ENCODE data around the gene CAMK2B. TPM values are rescaled to one million over a fixed set of nuclear protein-coding genes. Genes with fewer than 3 reads are reported as not detected.

CAMK2B gene
- polyA plus RNA-seq, 1 donor (not counting 4 experiments of a cell fraction or from before 2014, with no cell fraction given): 0.25 TPM

DNA sequence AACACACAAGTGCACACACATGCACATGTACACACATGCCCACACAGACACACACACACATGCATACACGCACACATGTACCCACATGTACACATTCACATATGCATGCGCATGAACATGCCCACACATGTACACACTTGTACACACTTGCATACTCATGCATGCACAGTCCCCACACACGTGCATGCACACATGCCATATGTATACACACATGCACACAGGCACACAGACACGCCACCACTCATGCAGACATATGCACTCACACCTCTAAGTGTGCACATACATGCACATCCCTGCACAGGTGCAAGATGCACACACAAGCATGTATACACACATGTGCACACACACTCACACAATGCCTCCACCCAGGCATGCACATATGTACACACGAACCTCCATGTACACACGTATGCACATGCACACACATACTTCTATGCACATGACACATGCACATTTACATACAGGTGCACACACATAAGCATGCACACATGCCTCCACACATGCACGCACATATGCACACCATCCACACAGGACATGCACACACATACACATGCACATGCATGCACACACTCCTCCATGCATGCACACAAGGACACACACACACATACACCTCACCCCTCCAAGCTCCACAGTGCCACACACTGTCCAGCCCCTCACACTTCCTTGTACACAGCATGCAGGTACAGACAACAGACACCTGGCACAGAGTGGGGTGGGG, 78.8 kb downstream of the CAMK2B start:
- Histone ChIP-seq H4K20me1 (ENCODE audit: control insufficient read depth, extremely low read depth, insufficient read depth, low read length) (no peaks in the 10 kb centered on the region), H3K9me1 (ENCODE audit: control insufficient read depth, extremely low read depth, insufficient read depth, low read length) (peaks cover 2% of the 10 kb centered on the region), H3K9ac (ENCODE audit: control insufficient read depth, extremely low read depth, insufficient read depth, low read length) (no peak overlapping the region), H3K9me3 (ENCODE audit: control insufficient read depth, low read depth, low read length) (no peaks in the 10 kb centered on the region), H3K36me3 (ENCODE audit: control insufficient read depth in 2 of 2, extremely low read depth in 1 of 2, insufficient read depth in 2 of 2, low read length in 2 of 2) (no peaks in the 10 kb centered on the region), H3K4me2 (ENCODE audit: control insufficient read depth, extremely low read depth, insufficient read depth, low read depth, low read length) (no peak overlapping the region), H3K4me1 (ENCODE audit: control insufficient read depth, extremely low read depth, insufficient read depth, low read length) (no peaks in the 10 kb centered on the region), H3K27me3 (ENCODE audit: control insufficient read depth, extremely low read depth, insufficient read depth, low read length) (no peaks in the 10 kb centered on the region), H3K4me3 (ENCODE audit: control insufficient read depth in 2 of 3, extremely low read depth in 1 of 3, insufficient read depth in 2 of 3, low read depth in 1 of 3, low read length in 3 of 3) (no peak overlapping the region), H2AFZ (ENCODE audit: control insufficient read depth, low read length) (no peak overlapping the region), H3K27ac (ENCODE audit: control insufficient read depth, insufficient read depth, low read length) (no peak overlapping the region), H3K79me2 (ENCODE audit: control insufficient read depth, insufficient read depth, low read length) (no peaks in the 10 kb centered on the region)
- DNase-seq (ENCODE audit: low read depth, low spot score) (no peak), FAIRE-seq (peak; percentile 36)
- dilution Hi-C loops (cut with MboI; ENCODE audit: extremely low pct_ligation_motif_present, low sequenced_read_pairs): no loop called here
- TF ChIP-seq CTCF (optimal IDR thresholded peaks at IDR 0.05 in 1 of 3, IDR thresholded peaks at IDR 0.05 in 1 of 3, conservative IDR thresholded peaks at IDR 0.05 in 1 of 3; ENCODE audit: extremely low read depth in 1 of 3, insufficient read depth in 2 of 3, low read length in 3 of 3) (no peak), EZH2 (IDR thresholded peaks at IDR 0.05; ENCODE audit: low read length) (no peak)

- no peaks in the 10 kb centered on the region for H4K20me1 ChIP-seq (ENCODE audit: control insufficient read depth, extremely low read depth, insufficient read depth, low read length)
- no peak overlapping the region for H3K9ac ChIP-seq (ENCODE audit: control insufficient read depth, extremely low read depth, insufficient read depth, low read length)
- no peaks in the 10 kb centered on the region for H3K79me2 ChIP-seq (ENCODE audit: control insufficient read depth, insufficient read depth, low read length)
- H3K9me3 ChIP-seq (ENCODE audit: control insufficient read depth, low read depth, low read length): no peaks in the 10 kb centered on the region
- H2AFZ ChIP-seq (ENCODE audit: control insufficient read depth, low read length): no peak overlapping the region
- no peaks in the 10 kb centered on the region for H3K27me3 ChIP-seq (ENCODE audit: control insufficient read depth, extremely low read depth, insufficient read depth, low read length)
- no peak for FAIRE-seq
- dilution Hi-C loops (cut with MboI; ENCODE audit: extremely low pct_ligation_motif_present, low sequenced_read_pairs): no loop called here
- no peak for DNase-seq (ENCODE audit: low read depth, low spot score)
- H3K9me1 ChIP-seq (ENCODE audit: control insufficient read depth, extremely low read depth, insufficient read depth, low read length): peaks cover 2% of the 10 kb centered on the region
- no peak overlapping the region for H3K4me3 ChIP-seq (ENCODE audit: control insufficient read depth in 2 of 3, extremely low read depth in 1 of 3, insufficient read depth in 2 of 3, low read depth in 1 of 3, low read length in 3 of 3)
- H3K4me1 ChIP-seq (ENCODE audit: control insufficient read depth, extremely low read depth, insufficient read depth, low read length): peaks cover 3% of the 10 kb centered on the region
- no peak overlapping the region for H3K27ac ChIP-seq (ENCODE audit: control insufficient read depth, insufficient read depth, low read length)
- H3K4me2 ChIP-seq (ENCODE audit: control insufficient read depth, extremely low read depth, insufficient read depth, low read depth, low read length): no peak overlapping the region
- no peaks in the 10 kb centered on the region for H3K36me3 ChIP-seq (ENCODE audit: control insufficient read depth in 2 of 2, extremely low read depth in 1 of 2, insufficient read depth in 2 of 2, low read length in 2 of 2)
- TF ChIP-seq CTCF (optimal IDR thresholded peaks at IDR 0.05 in 1 of 3, IDR thresholded peaks at IDR 0.05 in 1 of 3, conservative IDR thresholded peaks at IDR 0.05 in 1 of 3; ENCODE audit: extremely low read depth in 1 of 3, insufficient read depth in 2 of 3, low read length in 3 of 3) (peak in 2 of 3 experiments; percentile 33 to 76), EZH2 (IDR thresholded peaks at IDR 0.05; ENCODE audit: low read length) (no peak)
Measured at GRCh38 chr7:44244282-44244681, 81.1 kb downstream of the CAMK2B start.
